ENCODE measurements around the gene SLC38A8.

SLC38A8 gene

DNA sequence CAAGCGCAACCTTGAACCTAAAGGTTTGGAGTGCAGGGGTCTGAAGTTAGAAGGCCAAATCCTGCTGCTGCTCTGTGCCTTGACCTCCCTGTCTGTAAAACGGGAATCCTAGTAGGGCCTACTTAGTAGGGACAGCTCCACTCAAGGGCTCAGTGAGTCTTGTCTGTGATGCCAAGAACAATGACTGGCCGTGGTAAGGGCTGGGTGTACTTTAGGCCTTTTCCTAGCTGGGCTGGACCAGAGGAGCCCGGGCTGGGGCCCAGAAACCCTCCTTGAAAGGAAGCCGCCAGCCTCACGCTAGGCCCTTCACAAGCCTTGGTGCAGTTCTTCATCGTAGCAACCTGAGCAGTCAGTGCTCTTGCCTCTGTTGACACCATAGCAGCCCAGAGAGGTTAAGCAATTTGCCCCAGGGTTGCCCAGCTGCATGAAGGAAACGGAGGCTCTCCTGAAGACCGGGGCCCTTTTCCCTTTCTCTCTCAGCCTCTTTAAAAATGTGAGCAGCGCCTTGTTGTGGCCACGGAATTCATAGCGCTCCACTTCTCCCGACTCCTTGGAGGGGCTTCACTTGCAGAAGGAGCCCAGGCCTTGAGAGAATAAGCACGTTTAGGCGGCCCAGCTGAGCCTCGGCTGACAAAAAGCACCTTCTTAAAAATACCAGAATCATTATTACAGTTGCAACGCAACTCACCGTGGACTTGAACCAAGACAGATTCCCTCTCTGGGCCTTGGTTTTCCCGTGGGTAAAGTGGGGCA lies 70.2 kb downstream of the SLC38A8 start:
- no peak overlapping the region for H3K4me3 ChIP-seq (ENCODE audit: low read depth, low read length)
- no peak for DNase-seq (ENCODE audit: low read depth)
- in situ Hi-C loops (cut with HindIII; ENCODE audit: low sequenced_read_pairs) = no loop called here
- TF ChIP-seq, protein P1, sequence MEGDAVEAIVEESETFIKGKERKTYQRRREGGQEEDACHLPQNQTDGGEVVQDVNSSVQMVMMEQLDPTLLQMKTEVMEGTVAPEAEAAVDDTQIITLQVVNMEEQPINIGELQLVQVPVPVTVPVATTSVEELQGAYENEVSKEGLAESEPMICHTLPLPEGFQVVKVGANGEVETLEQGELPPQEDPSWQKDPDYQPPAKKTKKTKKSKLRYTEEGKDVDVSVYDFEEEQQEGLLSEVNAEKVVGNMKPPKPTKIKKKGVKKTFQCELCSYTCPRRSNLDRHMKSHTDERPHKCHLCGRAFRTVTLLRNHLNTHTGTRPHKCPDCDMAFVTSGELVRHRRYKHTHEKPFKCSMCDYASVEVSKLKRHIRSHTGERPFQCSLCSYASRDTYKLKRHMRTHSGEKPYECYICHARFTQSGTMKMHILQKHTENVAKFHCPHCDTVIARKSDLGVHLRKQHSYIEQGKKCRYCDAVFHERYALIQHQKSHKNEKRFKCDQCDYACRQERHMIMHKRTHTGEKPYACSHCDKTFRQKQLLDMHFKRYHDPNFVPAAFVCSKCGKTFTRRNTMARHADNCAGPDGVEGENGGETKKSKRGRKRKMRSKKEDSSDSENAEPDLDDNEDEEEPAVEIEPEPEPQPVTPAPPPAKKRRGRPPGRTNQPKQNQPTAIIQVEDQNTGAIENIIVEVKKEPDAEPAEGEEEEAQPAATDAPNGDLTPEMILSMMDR (IDR thresholded peaks at IDR 0.05; ENCODE audit: low read depth, low read length, missing control alignments) = no peak

DNA sequence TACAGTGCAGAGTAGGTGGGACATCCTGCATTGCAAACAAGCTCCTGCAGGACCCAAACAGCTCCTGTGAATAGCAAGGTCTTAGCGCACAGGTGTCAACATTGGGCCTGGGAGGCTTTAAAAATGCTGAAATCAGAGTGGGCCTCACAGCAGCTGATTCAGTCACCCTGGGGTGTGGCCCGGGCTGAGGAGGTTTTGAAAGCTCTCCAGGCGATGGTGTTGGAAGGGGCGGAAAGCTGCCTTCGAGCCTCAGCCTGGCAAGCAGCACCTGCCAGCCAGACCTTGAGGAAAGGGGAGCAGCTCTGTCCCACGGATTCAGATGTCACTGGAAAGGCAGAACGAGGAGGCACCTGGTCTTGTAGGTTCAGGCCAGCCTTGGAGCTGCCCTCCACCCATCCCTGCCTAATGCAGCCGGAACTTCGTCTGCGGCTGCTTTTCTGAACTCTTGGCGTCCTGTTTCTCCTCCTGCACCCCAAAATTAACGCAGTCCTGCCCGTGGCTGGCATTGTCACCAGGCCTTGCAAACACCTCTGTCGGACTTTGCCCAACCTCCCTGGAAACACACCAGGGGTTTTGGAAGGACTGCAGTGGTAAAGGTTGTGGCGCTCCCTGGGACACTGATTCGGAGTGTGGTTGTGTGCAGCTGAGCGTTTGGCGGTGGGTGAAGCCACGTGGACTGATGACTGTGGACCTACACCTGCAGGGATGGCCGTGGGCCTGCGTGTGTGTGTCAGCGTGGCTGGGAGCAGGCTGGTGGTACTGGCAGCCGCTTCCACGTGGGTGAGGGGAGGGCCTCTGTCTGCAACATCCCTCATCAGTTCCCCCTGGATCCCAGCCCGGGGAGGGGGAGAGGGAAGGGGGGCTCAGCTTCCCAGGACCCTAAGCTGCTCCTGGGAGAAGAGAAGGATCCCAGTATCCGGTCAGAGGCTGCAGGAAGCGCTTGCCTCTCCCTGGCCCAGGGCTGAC lies 71.1 kb downstream of the SLC38A8 start:
- DNase-seq (ENCODE audit: low read depth) = no peak
- in situ Hi-C loops (cut with HindIII; ENCODE audit: low sequenced_read_pairs) = no loop called here
- H3K4me3 ChIP-seq (ENCODE audit: low read depth, low read length) = no peak overlapping the region
- TF ChIP-seq, protein P1 (IDR thresholded peaks at IDR 0.05; ENCODE audit: low read depth, low read length, missing control alignments) = no peak

DNA sequence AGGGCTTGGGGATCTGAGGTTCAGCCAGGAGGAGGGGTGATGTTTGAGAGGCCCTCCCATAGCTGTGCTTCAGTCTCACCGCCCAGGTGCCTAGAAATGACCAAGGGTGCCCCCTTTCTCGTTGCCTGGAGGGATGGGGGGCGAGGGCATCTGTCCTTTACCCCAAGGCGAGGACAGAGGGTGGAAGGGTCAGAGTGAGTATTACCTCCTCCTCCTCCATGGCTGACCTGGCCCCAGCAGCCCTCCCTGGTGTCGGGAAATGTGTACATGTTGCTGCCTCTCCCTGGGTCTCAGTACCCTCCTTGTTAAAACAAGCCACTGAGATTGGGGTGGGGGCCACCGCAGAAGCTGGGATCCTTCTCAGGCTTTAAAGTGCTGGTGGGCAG lies 72.2 kb downstream of the SLC38A8 start:
- in situ Hi-C loops (cut with HindIII; ENCODE audit: low sequenced_read_pairs) = no loop called here
- no peak for DNase-seq (ENCODE audit: low read depth)
- no peak overlapping the region for H3K4me3 ChIP-seq (ENCODE audit: low read depth, low read length)
- TF ChIP-seq, protein P1 (IDR thresholded peaks at IDR 0.05; ENCODE audit: low read depth, low read length, missing control alignments) = no peak

DNA sequence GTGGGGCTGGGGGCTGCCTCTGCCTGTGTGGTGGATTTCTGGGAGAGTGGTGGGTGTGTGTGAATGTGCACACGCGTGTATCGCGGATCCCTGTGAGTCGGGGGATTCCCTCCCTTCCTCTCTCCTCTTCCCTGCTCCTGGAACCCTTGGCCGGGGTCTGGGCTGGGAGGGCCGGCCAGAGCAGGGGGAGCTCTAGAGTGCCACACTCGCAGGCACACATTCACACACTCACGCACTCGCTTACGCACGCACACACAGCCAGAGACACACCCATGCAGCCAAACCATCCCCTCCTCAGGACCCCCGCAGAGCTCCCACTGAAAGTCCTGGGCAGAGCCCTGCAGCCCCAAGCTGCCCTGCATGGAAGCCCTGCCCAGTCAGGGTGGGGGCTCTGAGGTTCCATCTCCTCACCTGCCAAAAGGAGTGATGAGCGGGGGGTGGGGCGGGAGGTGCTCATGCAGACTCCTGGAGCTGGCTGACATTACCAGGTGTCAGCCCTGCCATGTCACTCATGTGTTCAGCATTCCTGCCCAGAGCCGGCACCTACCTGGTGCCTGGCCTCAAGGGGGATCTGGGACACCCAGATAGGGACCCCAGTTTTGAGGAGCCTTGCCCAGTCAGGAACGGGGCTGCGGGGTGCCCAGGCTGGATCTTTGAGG lies 72.7 kb downstream of the SLC38A8 start:
- no peak overlapping the region for H3K4me3 ChIP-seq (ENCODE audit: low read depth, low read length)
- no peak for DNase-seq (ENCODE audit: low read depth)

DNA sequence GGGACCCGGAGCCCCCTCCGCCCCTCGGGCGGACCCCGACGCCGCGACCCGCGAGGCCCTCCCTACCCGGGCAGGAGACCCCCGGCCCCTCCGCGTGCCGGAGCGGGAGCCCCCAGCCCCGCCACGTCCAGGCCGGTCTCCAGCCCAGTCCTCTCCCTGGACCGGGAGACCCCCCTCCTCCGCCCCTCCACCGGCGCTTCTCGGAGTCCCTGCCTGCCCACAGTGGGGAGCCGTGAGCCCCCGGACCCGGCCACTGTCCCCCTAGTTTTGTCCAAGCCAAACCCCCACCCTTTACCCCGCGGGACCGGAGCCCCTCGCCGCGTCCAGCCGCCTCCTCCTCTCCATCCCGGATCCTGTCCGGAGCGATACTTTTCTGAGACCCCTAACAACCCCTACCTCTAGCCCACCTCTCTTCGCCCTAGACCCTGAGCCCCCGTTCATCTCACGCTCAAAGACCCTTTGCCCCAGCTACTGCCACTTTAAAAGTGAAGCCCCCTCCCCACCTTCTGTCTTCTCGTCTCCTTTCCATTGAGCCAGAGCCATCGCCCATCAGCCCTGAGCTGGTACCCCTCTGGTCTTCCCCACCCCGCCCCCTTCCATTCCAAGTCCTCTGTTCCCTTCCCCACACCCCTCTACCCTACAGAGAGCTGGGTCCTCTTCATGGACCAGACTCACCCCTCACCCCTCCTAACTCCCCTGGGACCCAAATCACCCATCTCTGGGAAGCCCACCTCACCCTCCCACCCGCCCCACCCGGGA lies 73.5 kb downstream of the SLC38A8 start:
- H3K4me3 ChIP-seq (ENCODE audit: low read depth, low read length) = peak overlapping the region; percentile 5
- in situ Hi-C loops (cut with HindIII; ENCODE audit: low sequenced_read_pairs) = no loop called here
- TF ChIP-seq, protein P1 (IDR thresholded peaks at IDR 0.05; ENCODE audit: low read depth, low read length, missing control alignments) = no peak
- DNase-seq (ENCODE audit: low read depth) = no peak

More for the DNA sequence above, 72.7 kb downstream of the SLC38A8 start:
- TF ChIP-seq, protein P1 (IDR thresholded peaks at IDR 0.05; ENCODE audit: low read depth, low read length, missing control alignments) = no peak
- in situ Hi-C loops (cut with HindIII; ENCODE audit: low sequenced_read_pairs) = no loop called here
